ENCODE data around the gene ZNF789. TPM values are rescaled to one million over a fixed set of nuclear protein-coding genes. Genes with fewer than 3 reads are reported as not detected.

ZNF789 gene
- total and polyA plus RNA-seq, 10 of the 15 experiments (the other 5 are each of a cell fraction or from before 2014, with no cell fraction given): 5.6 to 44.6 (median 21.3) TPM

DNA sequence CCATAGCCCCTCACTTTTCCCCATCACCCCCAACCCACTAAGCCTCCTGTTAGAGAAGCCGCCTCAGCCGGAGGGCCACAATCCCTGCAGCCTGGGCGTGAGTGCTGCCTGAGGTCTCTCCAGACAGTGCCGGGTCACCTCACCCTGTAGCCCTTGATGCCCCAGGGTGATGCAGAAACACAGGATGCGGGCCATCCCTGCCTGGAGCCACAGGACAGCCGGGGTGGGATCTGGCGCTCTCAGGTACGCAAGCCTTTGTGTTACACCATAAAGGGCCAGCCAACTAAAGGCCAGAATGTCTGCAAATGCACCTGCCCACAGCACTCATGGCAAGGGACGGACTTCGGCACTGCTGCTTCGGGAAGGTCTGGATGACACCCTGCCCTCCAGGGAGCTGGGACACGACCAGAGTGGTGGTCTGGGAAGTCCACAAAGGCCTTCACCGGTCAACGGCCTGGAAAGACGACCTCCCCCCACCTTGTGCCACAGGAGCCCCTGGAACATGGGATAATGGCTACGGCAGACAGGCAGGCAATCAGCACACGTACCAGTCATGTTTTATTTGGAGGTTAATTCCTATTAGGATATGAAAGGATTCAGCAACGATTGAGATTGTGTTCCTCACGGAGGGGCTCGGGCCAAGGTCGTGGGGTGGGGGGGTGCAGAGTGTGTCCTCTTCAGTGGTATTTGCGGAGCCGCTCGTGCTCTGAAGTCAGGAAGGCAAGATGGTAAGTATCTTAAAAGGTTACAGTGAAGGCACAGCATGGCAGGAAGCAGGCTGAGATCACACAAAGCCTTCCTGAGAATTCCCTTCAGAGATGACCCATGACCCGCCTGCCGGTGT lies 14.8 kb upstream of the ZNF789 start:
- Histone ChIP-seq H3K4me2 (ENCODE audit: control insufficient read depth, insufficient read depth) (no peak overlapping the region), H3K9ac (ENCODE audit: control insufficient read depth, insufficient read depth, low read length) (no peak overlapping the region), H2AFZ (ENCODE audit: control insufficient read depth, low read depth, low read length) (no peak overlapping the region), H3K27ac (ENCODE audit: control insufficient read depth, insufficient read depth) (no peak overlapping the region), H3K36me3 (ENCODE audit: control insufficient read depth in 2 of 2, insufficient read depth in 2 of 2, low read length in 1 of 2) (peaks cover 30 to 34% of the 10 kb centered on the region in 2 experiments), H4K20me1 (ENCODE audit: control insufficient read depth, insufficient read depth) (no peaks in the 10 kb centered on the region), H3K4me3 (no peak overlapping the region), H3K9me3 (replicated peaks; ENCODE audit: control insufficient read depth, insufficient read depth, low read length) (no peaks in the 10 kb centered on the region), H3K4me1 (ENCODE audit: control insufficient read depth, insufficient read depth, low read length) (no peaks in the 10 kb centered on the region), H3K79me2 (ENCODE audit: control insufficient read depth, insufficient read depth, low read length) (peaks cover 25% of the 10 kb centered on the region), H3K27me3 (replicated peaks in 1 of 2; ENCODE audit: control insufficient read depth in 2 of 2, insufficient read depth in 2 of 2, low read length in 1 of 2) (no peaks in the 10 kb centered on the region)
- ChIA-PET POLR2A (no interaction called here), CTCF (no interaction called here), SMC1A (ENCODE audit: uncharacterized antibody, unreplicated experiment) (interaction anchor here (0.7 kb wide), 1 partner anchor 28 kb away, joined by 3 read pairs; no protein-coding TSS in a partner anchor), RAD21 (ENCODE audit: unreplicated experiment) (no interaction called here)
- ATAC-seq (no peak), FAIRE-seq (no peak), DNase-seq (ENCODE audit: low read depth, low spot score) (no peak)
- intact Hi-C loops (cut with micrococcal nuclease; ENCODE audit: unreplicated experiment): no loop called here
- TF ChIP-seq, protein P1, sequence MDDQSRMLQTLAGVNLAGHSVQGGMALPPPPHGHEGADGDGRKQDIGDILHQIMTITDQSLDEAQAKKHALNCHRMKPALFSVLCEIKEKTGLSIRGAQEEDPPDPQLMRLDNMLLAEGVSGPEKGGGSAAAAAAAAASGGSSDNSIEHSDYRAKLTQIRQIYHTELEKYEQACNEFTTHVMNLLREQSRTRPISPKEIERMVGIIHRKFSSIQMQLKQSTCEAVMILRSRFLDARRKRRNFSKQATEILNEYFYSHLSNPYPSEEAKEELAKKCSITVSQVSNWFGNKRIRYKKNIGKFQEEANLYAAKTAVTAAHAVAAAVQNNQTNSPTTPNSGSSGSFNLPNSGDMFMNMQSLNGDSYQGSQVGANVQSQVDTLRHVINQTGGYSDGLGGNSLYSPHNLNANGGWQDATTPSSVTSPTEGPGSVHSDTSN (IDR thresholded peaks at IDR 0.05; ENCODE audit: insufficient replicate concordance, low read depth, low read length): no peak
- TF ChIP-seq RAD51 (IDR thresholded peaks at IDR 0.05) (no peak), POLR2A (IDR thresholded peaks at IDR 0.05; ENCODE audit: low read depth, low read length) (peak; percentile 60)
- BruUV-seq (replicated peaks): no TSS peak
- in situ Hi-C loops (cut with MboI): no loop called here
- 93% methylated on average over 26 of the region's 26 CpGs for WGBS (ENCODE audit: insufficient coverage, insufficient replicate concordance, low lambda C conversion rate, missing lambda C conversion rate)

DNA sequence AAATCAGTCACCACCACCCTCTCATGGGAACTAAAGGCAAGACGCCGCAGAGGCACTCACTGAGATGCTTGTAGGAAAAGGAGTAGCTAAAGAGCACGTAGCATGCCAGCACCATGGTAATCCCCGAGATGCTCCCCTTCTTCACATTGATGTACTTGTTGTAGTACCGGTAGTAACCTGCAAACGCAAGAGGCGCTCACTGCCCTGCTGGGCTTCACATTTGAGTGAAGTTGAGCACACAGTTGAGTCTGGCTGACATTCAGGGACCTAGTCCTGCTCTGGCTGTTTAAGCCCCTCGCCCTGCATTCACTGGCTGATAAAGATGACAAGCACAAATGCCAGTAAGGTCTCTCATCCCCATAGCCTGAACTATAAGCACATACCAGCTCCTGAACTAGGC lies 13.6 kb upstream of the ZNF789 start:
- H3K4me3 ChIP-seq: no peak overlapping the region
- H3K36me3 ChIP-seq (ENCODE audit: control insufficient read depth in 2 of 2, insufficient read depth in 2 of 2, low read length in 1 of 2): peaks cover 28 to 30% of the 10 kb centered on the region in 2 experiments
- TF ChIP-seq RBBP5 (conservative IDR thresholded peaks at IDR 0.05) (no peak), JUNB (IDR thresholded peaks at IDR 0.05) (no peak), CTCF (IDR thresholded peaks at IDR 0.05 in 2 of 3, conservative IDR thresholded peaks at IDR 0.05 in 1 of 3; ENCODE audit: control insufficient read depth in 2 of 3, extremely low read depth in 1 of 3, insufficient read depth in 1 of 3, low read depth in 3 of 3, low read length in 3 of 3) (peak; percentile 28 to 56 (median 56)), NR2F1 (conservative IDR thresholded peaks at IDR 0.05) (no peak), NR2C1 (IDR thresholded peaks at IDR 0.05) (no peak), RAD51 (IDR thresholded peaks at IDR 0.05) (no peak)

More for the DNA sequence above, 13.6 kb upstream of the ZNF789 start:
- intact Hi-C loops (cut with micrococcal nuclease; ENCODE audit: unreplicated experiment) (no loop called here), in situ Hi-C loops (cut with MboI) (no loop called here)
- Histone ChIP-seq H3K27ac (ENCODE audit: control insufficient read depth, insufficient read depth) (no peak overlapping the region), H2AFZ (ENCODE audit: control insufficient read depth, low read depth, low read length) (no peak overlapping the region), H3K4me1 (ENCODE audit: control insufficient read depth, insufficient read depth, low read length) (no peaks in the 10 kb centered on the region), H4K20me1 (ENCODE audit: control insufficient read depth, insufficient read depth) (no peaks in the 10 kb centered on the region), H3K27me3 (replicated peaks in 1 of 2; ENCODE audit: control insufficient read depth in 2 of 2, insufficient read depth in 2 of 2, low read length in 1 of 2) (no peaks in the 10 kb centered on the region), H3K9ac (ENCODE audit: control insufficient read depth, insufficient read depth, low read length) (no peak overlapping the region), H3K79me2 (ENCODE audit: control insufficient read depth, insufficient read depth, low read length) (peaks cover 35% of the 10 kb centered on the region), H3K4me2 (ENCODE audit: control insufficient read depth, insufficient read depth) (no peak overlapping the region), H3K9me3 (replicated peaks; ENCODE audit: control insufficient read depth, insufficient read depth, low read length) (no peaks in the 10 kb centered on the region)
- DNase-seq (ENCODE audit: low read depth, low spot score): no peak
- BruUV-seq (replicated peaks): no TSS peak
- ATAC-seq: peak; percentile 85
- POLR2A ChIA-PET: interaction anchor here (0.7 to 0.9 kb wide), 2 partner anchors 21 to 87 kb away, joined by 3 to 4 read pairs; no protein-coding TSS in a partner anchor
- CTCF ChIA-PET: interaction anchor here (1.0 kb wide), 1 partner anchor 15 kb away, joined by 4 read pairs; no protein-coding TSS in a partner anchor
- SMC1A ChIA-PET (ENCODE audit: uncharacterized antibody, unreplicated experiment): no interaction called here
- FAIRE-seq: peak; percentile 56
- WGBS (ENCODE audit: insufficient coverage, insufficient replicate concordance, low lambda C conversion rate, missing lambda C conversion rate): 57% methylated on average over 8 of the region's 8 CpGs
- RAD21 ChIA-PET (ENCODE audit: unreplicated experiment): no interaction called here
